ENCODE results near the gene DEPDC1. TPM values are rescaled to one million over a fixed set of nuclear protein-coding genes. Genes with fewer than 3 reads are reported as not detected.
"Not testable (repeated sequence)": the region's sequence is repeated elsewhere in the genome, so short reads cannot be mapped to it uniquely, and the experiment has no call there.

DEPDC1 gene
- polyA plus RNA-seq, 1 experiment = 9.8 TPM

DNA sequence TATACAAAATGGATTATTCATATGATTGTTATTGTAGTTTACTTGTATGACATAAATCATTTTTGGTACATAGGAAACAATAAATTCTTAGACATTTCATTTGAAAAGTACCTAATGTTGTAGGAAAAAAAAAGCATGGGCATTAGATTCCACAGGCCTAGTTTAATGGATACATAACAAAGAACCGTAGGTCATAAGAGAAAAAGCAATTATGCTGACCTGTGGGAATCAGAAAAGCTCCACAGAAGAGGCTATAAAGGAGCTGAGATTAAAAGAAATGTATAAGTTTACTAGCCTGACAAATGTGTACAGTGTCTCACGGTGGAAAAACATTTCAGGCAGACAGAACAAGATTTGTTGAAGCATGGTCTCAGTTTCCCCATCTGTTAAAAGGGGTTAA is 3.7 kb downstream of the DEPDC1 start:
- TF ChIP-seq, protein P1, sequence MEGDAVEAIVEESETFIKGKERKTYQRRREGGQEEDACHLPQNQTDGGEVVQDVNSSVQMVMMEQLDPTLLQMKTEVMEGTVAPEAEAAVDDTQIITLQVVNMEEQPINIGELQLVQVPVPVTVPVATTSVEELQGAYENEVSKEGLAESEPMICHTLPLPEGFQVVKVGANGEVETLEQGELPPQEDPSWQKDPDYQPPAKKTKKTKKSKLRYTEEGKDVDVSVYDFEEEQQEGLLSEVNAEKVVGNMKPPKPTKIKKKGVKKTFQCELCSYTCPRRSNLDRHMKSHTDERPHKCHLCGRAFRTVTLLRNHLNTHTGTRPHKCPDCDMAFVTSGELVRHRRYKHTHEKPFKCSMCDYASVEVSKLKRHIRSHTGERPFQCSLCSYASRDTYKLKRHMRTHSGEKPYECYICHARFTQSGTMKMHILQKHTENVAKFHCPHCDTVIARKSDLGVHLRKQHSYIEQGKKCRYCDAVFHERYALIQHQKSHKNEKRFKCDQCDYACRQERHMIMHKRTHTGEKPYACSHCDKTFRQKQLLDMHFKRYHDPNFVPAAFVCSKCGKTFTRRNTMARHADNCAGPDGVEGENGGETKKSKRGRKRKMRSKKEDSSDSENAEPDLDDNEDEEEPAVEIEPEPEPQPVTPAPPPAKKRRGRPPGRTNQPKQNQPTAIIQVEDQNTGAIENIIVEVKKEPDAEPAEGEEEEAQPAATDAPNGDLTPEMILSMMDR (IDR thresholded peaks at IDR 0.05; ENCODE audit: low read depth, low read length) = no peak
- Histone ChIP-seq H3K4me3 (ENCODE audit: low read depth, low read length) (no peak overlapping the region), H3K9me3 (ENCODE audit: control insufficient read depth, insufficient read depth, low read length) (no peaks in the 10 kb centered on the region; the same call in 1 of the 2 replicates), H3K27ac (ENCODE audit: low read depth, low read length) (no peak overlapping the region), H3K27me3 (ENCODE audit: control insufficient read depth, insufficient read depth, low read length) (no peaks in the 10 kb centered on the region)
- DNase-seq (ENCODE audit: low read depth, low spot score) = no peak
- ChIA-PET CTCF (interaction anchor here (1.4 to 1.6 kb wide), 2 partner anchors 51 to 373 kb away, joined by 3 to 4 read pairs; no protein-coding TSS in a partner anchor), POLR2A (no interaction called here)

DNA sequence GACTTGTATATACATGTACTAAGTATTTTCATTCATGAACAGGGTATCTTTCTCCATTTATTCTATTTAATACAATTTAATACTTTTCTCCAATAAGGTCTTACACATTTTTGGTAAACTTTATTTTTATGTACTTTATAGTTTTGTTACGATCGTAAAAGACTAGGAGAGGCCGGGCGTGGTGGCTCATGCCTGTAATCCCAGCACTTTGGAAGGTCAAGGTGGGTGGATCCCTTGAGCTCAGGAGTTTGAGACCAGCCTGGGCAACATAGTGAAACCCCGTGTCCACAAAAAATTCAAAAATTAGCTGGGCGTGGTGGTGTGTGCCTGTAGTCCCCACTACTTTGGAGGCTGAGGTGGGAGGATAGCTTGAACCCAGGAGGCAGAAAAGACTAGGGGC is 4.6 kb downstream of the DEPDC1 start:
- CTCF ChIA-PET = interaction anchor here (1.4 to 1.6 kb wide), 2 partner anchors 50 to 372 kb away, joined by 3 to 4 read pairs; no protein-coding TSS in a partner anchor
- H3K4me3 ChIP-seq (ENCODE audit: low read depth, low read length); POLR2A ChIA-PET; DNase-seq (ENCODE audit: low read depth, low spot score); H3K9me3 ChIP-seq (ENCODE audit: control insufficient read depth, insufficient read depth, low read length); H3K27me3 ChIP-seq (ENCODE audit: control insufficient read depth, insufficient read depth, low read length); H3K27ac ChIP-seq (ENCODE audit: low read depth, low read length): not testable (repeated sequence)

DNA sequence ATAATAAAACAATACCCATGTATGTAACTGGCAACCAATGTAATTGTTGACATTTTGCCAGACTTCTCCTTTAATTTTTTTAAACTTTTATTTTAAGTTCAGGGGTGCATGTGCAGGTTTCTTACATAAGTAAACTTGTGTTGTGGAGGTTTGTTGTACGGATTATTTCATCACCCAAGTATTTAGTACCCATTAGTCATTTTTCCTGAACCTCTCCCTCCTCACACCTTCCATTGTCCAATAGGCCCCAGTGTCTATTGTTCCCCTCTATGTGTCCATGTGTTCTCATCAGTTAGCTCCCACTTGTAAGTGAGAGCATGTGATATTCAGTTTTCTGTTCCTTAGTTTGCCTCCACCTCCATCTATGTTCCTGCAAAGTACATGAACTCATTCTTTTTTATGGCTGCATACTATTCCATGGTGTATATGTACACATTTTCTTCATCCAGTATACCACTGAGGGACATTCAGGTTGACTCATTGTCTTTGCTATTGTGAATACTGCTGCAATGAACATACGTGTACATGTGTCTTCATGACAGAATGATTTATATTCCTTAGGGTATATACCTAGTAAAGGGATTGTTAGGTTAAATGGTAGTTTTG is 6.7 kb downstream of the DEPDC1 start:
- Histone ChIP-seq H3K9me3 (ENCODE audit: control insufficient read depth, insufficient read depth, low read length) (no peaks in the 10 kb centered on the region), H3K4me3 (ENCODE audit: low read depth, low read length) (no peak overlapping the region), H3K27ac (ENCODE audit: low read depth, low read length) (no peak overlapping the region), H3K27me3 (ENCODE audit: control insufficient read depth, insufficient read depth, low read length) (no peaks in the 10 kb centered on the region)
- TF ChIP-seq, protein P1 (IDR thresholded peaks at IDR 0.05; ENCODE audit: low read depth, low read length) = no peak
- DNase-seq (ENCODE audit: low read depth, low spot score) = no peak
- ChIA-PET POLR2A (no interaction called here), CTCF (no interaction called here)

DNA sequence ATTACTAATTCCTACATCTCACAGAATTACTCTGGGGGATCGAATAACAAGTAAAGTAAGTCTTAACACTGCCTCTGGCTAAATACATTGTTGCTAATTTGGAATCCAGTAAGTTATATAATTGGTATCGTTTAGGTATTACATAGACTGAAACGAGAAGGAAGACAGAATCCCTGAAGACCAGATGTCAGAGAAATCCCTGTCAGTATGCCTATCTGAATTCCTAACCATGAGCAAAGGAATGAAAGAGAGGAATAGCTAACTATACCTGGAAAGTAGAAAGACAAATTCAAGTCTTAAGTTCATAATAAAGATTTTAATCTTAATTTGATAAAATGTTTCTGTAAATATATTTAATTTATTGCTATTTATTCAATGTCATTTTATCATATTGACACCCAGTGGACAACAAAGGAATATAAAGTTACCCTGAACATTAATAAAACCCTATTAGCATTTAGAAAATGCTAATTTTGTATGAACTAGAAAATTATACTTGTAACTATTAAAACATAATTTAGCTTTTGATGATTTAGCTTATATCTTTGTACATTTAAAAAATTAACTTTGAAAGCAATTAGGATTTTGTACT is 11.4 kb downstream of the DEPDC1 start:
- TF ChIP-seq, protein P1 (IDR thresholded peaks at IDR 0.05; ENCODE audit: low read depth, low read length) = no peak
- Histone ChIP-seq H3K9me3 (ENCODE audit: control insufficient read depth, insufficient read depth, low read length) (no peaks in the 10 kb centered on the region), H3K27ac (ENCODE audit: low read depth, low read length) (no peak overlapping the region), H3K27me3 (ENCODE audit: control insufficient read depth, insufficient read depth, low read length) (no peaks in the 10 kb centered on the region), H3K4me3 (ENCODE audit: low read depth, low read length) (no peak overlapping the region)
- DNase-seq (ENCODE audit: low read depth, low spot score) = no peak
- ChIA-PET CTCF (interaction anchor here (0.9 to 3.2 kb wide), 4 partner anchors 9 to 369 kb away, joined by 3 to 21 read pairs (median 4); no protein-coding TSS in a partner anchor), POLR2A (no interaction called here)

DNA sequence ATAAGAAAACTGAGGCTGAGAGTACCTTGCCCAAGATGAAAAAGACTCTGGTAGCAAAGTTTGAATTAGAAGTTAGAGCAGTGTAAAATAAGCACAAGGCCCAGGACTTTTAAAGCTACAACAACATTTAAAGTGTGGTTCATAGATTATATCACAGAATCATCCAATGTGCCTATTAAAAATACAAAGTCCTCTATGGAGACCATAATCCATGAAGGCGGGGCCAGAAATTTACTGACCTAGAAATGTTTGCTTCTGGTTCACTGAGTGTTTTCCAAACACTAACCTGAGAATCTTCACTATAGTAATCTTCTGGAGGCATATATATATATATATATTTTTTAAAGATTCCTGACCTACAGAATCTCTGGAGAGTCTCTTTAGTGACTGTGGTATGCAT is 12.3 kb downstream of the DEPDC1 start:
- DNase-seq (ENCODE audit: low read depth, low spot score) = no peak
- Histone ChIP-seq H3K27ac (ENCODE audit: low read depth, low read length) (no peak overlapping the region), H3K4me3 (ENCODE audit: low read depth, low read length) (no peak overlapping the region), H3K9me3 (ENCODE audit: control insufficient read depth, insufficient read depth, low read length) (no peaks in the 10 kb centered on the region), H3K27me3 (ENCODE audit: control insufficient read depth, insufficient read depth, low read length) (no peaks in the 10 kb centered on the region)
- CTCF ChIA-PET = interaction anchor here (1.1 to 3.2 kb wide), 3 partner anchors 14 to 368 kb away, joined by 4 to 21 read pairs (median 6); no protein-coding TSS in a partner anchor
- TF ChIP-seq, protein P1 (IDR thresholded peaks at IDR 0.05; ENCODE audit: low read depth, low read length) = no peak
- POLR2A ChIA-PET = no interaction called here

Data from AG04450 (cell line).